GM18499 (cell line): ENCODE data around the gene HADHA.
A peak's percentile ranks its signal among the peaks of the same experiment; 100 is the strongest.
"Not testable (repeated sequence)": the region's sequence is repeated elsewhere in the genome, so short reads cannot be mapped to it uniquely, and the experiment has no call there.

Source experiments
- ATAC-seq: cut with Tn5 transposase; IDR thresholded peaks from one replicate; pipeline ENCODE4 v1.9.1; 2021; ENCODE audit warnings: moderate number of reproducible peaks; ENCODE audit not compliant: insufficient read depth, unreplicated experiment

Gene HADHA

DNA sequence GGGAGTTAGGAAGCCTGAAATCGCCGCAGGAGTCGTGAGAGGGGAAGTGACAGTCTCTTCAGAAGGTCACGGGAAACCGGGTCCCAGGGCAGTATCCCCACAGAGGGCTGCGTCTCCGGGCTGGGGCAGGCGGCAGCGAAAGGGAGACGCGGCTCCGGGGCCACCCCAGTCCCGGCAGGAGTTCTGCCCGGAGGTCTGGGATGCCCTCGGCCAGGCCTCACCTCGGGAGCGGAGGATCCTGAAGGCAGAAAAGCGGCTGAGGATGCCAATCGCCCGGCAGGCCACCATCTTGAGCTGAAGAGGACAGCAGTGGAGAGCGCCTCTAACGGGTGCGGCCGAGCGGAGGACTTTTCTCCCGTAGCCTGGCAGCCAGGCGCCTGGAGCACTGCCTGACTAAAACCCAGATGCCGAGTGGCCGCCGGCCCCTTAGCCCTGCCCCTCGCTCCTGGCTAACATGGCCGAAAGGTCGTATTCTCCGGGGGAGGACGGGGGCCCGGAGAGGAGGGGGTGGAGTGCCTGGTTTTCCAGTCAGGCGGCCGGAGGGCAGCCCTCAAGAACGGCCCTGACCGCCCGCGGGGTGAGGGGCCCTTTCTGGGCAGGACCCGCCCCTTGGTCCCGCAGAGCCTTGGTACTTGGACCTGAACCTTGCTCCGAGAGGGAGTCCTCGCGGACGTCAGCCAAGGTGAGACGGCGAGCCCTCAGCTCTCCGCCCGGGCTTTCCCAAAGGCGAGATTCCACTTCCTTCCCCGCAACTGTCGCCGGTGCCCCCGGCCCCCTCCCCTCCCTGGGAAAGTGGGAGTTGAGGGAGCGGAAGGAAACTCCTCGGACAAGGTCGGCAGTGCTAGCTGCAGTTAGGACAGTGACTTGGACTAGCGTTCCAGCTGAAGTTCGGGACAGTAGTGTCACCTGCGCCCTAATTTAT is at the start of gene HADHA, which contains the start of gene HADHB:
TSS of gene HADHA (minus strand) at position 324 of the 922 bp plus-strand sequence. CDS start at position 288, 36 bp downstream.
TSS of gene HADHB (plus strand) at position 631 of the 922 bp plus-strand sequence. CDS start 9,316 bp downstream, outside the sequence.
- ATAC-seq = peak; percentile 37

DNA sequence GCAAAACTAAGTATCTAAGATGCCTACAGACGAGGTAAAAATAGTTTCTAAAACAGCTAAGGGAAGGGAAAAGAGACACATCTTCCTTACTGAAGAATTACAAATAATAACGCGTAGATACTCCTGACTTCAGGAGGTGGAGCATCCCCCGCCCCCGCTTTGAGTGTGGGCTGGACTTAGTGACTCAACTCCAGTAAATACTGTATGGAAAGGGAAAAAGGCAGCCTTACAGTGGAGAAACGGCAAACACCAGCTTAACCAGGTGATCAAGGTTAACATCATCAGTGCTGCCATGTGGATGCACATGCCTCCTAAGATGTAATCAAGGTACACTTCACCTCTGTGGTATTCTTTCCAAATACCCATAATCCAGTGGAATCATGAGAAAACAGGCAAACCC is 48.2 kb upstream of the HADHA start:
- no peak for ATAC-seq

- ATAC-seq = no peak
These were observed 45.6 kb upstream of the HADHA start for GRCh38 chr2:26290001-26290400.

DNA sequence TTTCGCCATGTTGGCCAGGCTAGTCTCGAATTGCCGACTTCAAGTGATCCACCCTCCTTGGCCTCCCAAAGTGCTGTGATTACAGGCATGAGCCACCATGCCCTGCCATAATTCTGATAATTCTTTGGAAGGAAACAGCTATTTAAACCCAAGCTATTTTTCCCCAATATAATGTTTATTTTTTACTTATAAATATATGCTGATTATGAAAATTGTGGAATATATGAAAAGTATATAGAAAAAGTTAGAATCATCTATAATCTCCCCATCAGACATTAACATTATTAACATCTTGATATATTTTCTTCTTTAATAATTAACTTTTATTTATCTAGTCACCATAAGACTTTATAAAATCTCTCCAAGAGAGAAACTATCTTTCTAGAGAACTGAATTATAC is 41.5 kb upstream of the HADHA start:
- ATAC-seq = no peak

- no peak for ATAC-seq
These were observed 39.7 kb upstream of the HADHA start for GRCh38 chr2:26284132-26284531.

GRCh38 chr2:26283606-26284005 is 39.2 kb upstream of the HADHA start:
- ATAC-seq = no peak

GRCh38 chr2:26281226-26281625 is 36.8 kb upstream of the HADHA start:
- no peak for ATAC-seq

- no peak for ATAC-seq
These were observed 35.5 kb upstream of the HADHA start for GRCh38 chr2:26279886-26280285.

GRCh38 chr2:26276484-26277227 is 32.2 kb upstream of the HADHA start:
- ATAC-seq = no peak

- ATAC-seq = no peak
These were observed 29.7 kb upstream of the HADHA start for GRCh38 chr2:26274058-26274613.

GRCh38 chr2:26273501-26273900 is 29.1 kb upstream of the HADHA start:
- ATAC-seq = no peak

- ATAC-seq = no peak
These were observed 25.9 kb upstream of the HADHA start for GRCh38 chr2:26270373-26270772.

- ATAC-seq = no peak
These were observed 25.2 kb upstream of the HADHA start for GRCh38 chr2:26269571-26270158.

DNA sequence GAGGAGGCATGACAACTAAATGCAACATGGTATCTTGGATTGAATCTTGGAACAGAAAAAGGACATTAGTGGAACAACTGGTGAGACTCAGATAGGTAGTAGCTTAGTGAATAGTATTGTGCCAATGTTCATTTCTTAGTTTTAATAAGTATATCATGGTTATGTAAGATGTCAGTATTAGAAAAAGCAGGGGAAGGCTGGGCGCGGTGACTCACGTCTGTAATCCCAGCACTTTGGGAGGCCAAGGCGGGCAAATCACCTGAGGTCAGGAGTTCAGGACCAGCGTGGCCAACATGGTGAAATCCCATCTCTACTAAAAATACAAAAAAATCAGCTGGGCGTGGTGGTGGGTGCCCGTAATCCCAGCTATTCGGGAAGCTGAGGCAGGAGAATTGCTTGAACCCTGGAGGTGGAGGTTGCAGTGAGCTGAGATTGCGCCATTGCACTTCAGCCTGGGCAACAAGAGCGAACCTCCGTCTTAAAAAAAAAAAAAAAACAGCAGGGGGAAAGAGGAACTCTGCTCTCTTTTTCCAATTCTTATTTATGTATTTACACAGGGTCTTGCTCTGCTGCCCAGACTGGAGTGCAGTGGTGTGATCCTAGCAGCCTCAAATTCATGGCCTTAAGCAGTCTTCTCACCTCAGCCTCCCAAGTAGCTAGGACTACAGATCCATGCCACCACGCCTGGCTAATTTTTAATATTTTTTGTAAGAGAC is 24.4 kb upstream of the HADHA start:
- ATAC-seq = not testable (repeated sequence)

DNA sequence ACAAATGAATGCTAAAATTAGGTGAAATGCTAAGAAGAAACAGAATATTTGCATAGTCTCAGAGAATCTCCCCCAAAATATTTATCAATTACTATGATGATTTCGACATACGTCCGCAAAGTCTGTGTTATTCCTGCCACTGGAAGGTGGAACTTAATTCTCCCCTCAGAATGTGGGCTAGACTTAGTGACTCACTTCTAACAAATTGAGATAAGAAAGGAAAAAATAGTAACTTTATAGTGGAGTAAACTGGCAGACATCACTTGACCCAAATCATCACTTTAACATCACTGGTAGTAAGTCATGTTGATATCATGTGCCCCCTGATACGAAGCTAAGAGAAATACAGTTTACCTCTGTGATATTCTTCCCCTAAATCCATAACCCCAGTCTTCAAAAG is 23.8 kb upstream of the HADHA start:
- no peak for ATAC-seq

- not testable (repeated sequence) for ATAC-seq
These were observed 14.4 kb upstream of the HADHA start for GRCh38 chr2:26258836-26259235.

DNA sequence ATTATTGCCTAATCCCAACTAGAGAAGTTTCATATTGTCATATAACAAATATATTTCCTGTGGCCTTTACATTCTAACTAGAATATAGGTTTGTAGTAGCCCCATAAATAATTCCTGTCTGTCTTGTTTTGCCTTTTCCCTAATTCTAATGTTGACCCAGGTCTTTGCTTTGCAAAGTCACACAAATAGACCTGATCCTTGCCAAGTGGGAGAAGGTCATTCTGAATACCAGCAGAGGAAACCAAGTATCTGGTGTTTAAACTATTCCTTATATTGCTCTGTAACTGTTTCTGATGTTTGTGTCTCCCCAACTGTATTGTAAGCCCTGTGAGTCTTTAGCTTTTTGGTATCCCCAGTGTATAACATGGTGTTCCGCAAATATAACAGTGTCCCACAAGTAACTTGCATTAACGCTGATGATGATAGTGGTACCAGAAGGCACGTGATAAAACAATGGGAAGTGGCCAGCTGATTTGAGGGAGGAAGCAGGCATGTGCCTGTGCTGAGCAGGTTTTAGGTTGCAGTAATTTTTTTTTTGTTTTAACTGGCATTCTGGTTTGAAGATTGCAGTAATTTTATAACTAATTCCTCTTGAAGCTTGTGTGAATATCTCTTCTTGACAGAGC is 11.4 kb upstream of the HADHA start:
- no peak for ATAC-seq

DNA sequence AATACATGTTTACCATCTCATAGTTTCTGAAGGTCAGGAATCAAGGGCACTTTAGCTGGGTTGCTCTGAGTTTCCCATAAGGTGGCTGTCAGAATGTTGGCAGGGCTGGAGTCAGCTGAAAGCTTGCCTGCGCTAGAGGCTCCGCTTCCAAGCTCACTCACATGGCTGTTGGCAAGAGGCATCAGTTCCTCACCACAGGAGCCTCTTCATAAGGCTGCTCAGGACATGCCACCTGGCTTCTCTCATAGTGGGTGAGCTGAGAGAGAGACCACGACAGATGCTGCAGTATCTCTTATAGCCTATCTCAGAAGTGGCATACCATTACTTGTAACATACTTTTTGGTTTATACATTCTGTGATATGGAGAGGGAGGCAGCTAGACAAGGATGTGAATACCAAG is 7.5 kb upstream of the HADHA start:
- no peak for ATAC-seq

GRCh38 chr2:26249625-26250024 is 5.2 kb upstream of the HADHA start:
- ATAC-seq = no peak
